ENCODE data around the gene PLXNC1.

Gene PLXNC1

DNA sequence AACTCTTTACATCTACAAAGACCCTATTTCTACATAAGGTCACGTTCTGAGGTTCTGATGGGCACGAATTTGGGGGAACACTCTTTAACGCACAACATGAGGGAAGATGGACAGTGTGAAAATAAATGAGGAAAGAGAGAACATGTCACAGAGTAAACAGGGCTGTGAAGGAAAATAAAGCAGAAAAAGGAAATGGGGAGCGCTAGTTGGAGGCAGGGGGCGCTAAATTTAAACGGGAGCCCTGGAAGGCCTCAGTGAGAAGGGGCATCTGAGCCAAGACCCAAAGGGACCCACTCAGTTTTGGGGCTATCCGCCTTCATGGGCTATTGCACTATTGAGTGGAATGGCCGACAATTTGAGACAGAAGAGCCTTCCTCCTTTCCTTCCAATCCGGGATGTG is 50.5 kb downstream of the PLXNC1 start:
- Histone ChIP-seq H2AFZ (ENCODE audit: low read length) (no peak overlapping the region), H3K4me3 (ENCODE audit: low read depth, low read length, poor library complexity, severe bottlenecking) (no peak overlapping the region), H3K4me2 (ENCODE audit: low read length) (no peak overlapping the region), H3K9me3 (ENCODE audit: low read length) (no peaks in the 10 kb centered on the region), H3K9ac (ENCODE audit: low read length) (no peak overlapping the region), H3K27me3 (ENCODE audit: insufficient read depth, low read length) (no peaks in the 10 kb centered on the region), H3K9me2 (ENCODE audit: low read depth, low read length) (no peaks in the 10 kb centered on the region), H3K36me3 (ENCODE audit: insufficient read depth, low read length) (no peaks in the 10 kb centered on the region), H3K27ac (ENCODE audit: low read depth, low read length, poor library complexity, severe bottlenecking) (no peak overlapping the region), H3K79me2 (ENCODE audit: insufficient read depth, low read length) (no peaks in the 10 kb centered on the region), H3F3A (ENCODE audit: insufficient read depth, low read length) (no peaks in the 10 kb centered on the region), H4K20me1 (ENCODE audit: insufficient read depth, low read length) (no peaks in the 10 kb centered on the region), H3K4me1 (ENCODE audit: insufficient read depth, low read length, severe bottlenecking) (no peaks in the 10 kb centered on the region)
- TF ChIP-seq, protein P1, sequence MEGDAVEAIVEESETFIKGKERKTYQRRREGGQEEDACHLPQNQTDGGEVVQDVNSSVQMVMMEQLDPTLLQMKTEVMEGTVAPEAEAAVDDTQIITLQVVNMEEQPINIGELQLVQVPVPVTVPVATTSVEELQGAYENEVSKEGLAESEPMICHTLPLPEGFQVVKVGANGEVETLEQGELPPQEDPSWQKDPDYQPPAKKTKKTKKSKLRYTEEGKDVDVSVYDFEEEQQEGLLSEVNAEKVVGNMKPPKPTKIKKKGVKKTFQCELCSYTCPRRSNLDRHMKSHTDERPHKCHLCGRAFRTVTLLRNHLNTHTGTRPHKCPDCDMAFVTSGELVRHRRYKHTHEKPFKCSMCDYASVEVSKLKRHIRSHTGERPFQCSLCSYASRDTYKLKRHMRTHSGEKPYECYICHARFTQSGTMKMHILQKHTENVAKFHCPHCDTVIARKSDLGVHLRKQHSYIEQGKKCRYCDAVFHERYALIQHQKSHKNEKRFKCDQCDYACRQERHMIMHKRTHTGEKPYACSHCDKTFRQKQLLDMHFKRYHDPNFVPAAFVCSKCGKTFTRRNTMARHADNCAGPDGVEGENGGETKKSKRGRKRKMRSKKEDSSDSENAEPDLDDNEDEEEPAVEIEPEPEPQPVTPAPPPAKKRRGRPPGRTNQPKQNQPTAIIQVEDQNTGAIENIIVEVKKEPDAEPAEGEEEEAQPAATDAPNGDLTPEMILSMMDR (IDR thresholded peaks at IDR 0.05; ENCODE audit: low read length) = peak; percentile 43; the same call in 1 of the 2 replicates
- no peak for TF ChIP-seq EZH2 (IDR thresholded peaks at IDR 0.05; ENCODE audit: borderline replicate concordance, low read length)

DNA sequence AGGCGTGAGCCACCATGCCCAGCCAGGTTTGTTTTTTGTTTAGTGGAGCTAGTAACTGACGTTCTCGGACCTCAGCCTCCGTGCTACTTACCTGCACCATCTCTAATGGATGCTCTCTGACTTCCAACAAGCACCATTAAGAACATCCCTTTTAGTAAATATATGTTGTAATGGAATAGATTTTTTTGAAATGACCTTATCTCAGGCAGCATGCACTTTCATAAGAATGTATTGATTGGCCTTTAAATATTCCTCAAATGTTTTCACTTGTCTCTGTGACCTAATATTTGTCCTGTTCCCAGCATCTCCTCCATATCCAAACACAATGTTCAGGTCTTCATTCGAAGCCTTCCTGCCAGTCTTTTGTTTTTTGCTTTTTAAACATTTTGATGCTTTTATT is 51.7 kb downstream of the PLXNC1 start:
- Histone ChIP-seq H4K20me1 (ENCODE audit: insufficient read depth, low read length) (no peaks in the 10 kb centered on the region), H3K9ac (ENCODE audit: low read length) (no peak overlapping the region), H3K4me3 (ENCODE audit: low read depth, low read length, poor library complexity, severe bottlenecking) (no peak overlapping the region), H3K9me2 (ENCODE audit: low read depth, low read length) (no peaks in the 10 kb centered on the region), H3K27ac (ENCODE audit: low read depth, low read length, poor library complexity, severe bottlenecking) (no peak overlapping the region), H3K79me2 (ENCODE audit: insufficient read depth, low read length) (no peaks in the 10 kb centered on the region), H3K27me3 (ENCODE audit: insufficient read depth, low read length) (no peaks in the 10 kb centered on the region), H3K4me2 (ENCODE audit: low read length) (no peak overlapping the region), H3K4me1 (ENCODE audit: insufficient read depth, low read length, severe bottlenecking) (peaks cover 7% of the 10 kb centered on the region), H3F3A (ENCODE audit: insufficient read depth, low read length) (no peaks in the 10 kb centered on the region), H2AFZ (ENCODE audit: low read length) (no peak overlapping the region), H3K9me3 (ENCODE audit: low read length) (no peaks in the 10 kb centered on the region), H3K36me3 (ENCODE audit: insufficient read depth, low read length) (no peaks in the 10 kb centered on the region)
- TF ChIP-seq, protein P1 (IDR thresholded peaks at IDR 0.05; ENCODE audit: low read length) = no peak
- TF ChIP-seq EZH2 (IDR thresholded peaks at IDR 0.05; ENCODE audit: borderline replicate concordance, low read length) = no peak

DNA sequence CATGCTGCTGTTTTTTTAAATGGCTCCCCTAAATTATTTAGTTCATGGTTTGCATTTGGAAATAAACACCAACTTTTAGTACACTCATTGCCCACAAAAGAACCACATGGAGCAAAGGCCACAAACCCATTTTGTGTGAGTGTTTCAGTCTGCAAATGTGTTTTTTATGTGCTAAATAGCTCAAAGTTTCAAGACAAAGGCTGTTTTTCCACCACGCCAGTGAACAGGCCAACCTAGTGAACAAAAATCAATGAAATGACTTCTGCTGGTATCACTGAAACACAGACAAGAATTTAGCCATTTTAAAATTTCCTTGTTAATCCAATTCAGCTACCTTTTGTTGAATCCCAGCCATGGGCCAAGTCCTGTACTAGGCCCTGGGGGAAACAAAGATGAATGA is 52.3 kb downstream of the PLXNC1 start:
- Histone ChIP-seq H2AFZ (ENCODE audit: low read length) (no peak overlapping the region), H3K9me3 (ENCODE audit: low read length) (no peaks in the 10 kb centered on the region), H3K9ac (ENCODE audit: low read length) (no peak overlapping the region), H4K20me1 (ENCODE audit: insufficient read depth, low read length) (no peaks in the 10 kb centered on the region), H3K9me2 (ENCODE audit: low read depth, low read length) (no peaks in the 10 kb centered on the region), H3K79me2 (ENCODE audit: insufficient read depth, low read length) (no peaks in the 10 kb centered on the region), H3K4me2 (ENCODE audit: low read length) (no peak overlapping the region), H3K36me3 (ENCODE audit: insufficient read depth, low read length) (no peaks in the 10 kb centered on the region), H3K4me1 (ENCODE audit: insufficient read depth, low read length, severe bottlenecking) (peaks cover 13% of the 10 kb centered on the region), H3K27me3 (ENCODE audit: insufficient read depth, low read length) (no peaks in the 10 kb centered on the region), H3F3A (ENCODE audit: insufficient read depth, low read length) (no peaks in the 10 kb centered on the region), H3K27ac (ENCODE audit: low read depth, low read length, poor library complexity, severe bottlenecking) (no peak overlapping the region), H3K4me3 (ENCODE audit: low read depth, low read length, poor library complexity, severe bottlenecking) (no peak overlapping the region)
- TF ChIP-seq, protein P1 (IDR thresholded peaks at IDR 0.05; ENCODE audit: low read length) = no peak
- no peak for TF ChIP-seq EZH2 (IDR thresholded peaks at IDR 0.05; ENCODE audit: borderline replicate concordance, low read length)

All from OCI-LY1 (cell line).